Measurements from ENCODE around the gene LSM4. TPM values are rescaled to one million over a fixed set of nuclear protein-coding genes. Genes with fewer than 3 reads are reported as not detected.

Gene LSM4
- polyA plus RNA-seq, 1 donor, result 87.8 TPM

- no peak for DNase-seq (ENCODE audit: low read depth)
These were observed 11.3 kb downstream of the LSM4 start for GRCh38 chr19:18311502-18312091.

DNA sequence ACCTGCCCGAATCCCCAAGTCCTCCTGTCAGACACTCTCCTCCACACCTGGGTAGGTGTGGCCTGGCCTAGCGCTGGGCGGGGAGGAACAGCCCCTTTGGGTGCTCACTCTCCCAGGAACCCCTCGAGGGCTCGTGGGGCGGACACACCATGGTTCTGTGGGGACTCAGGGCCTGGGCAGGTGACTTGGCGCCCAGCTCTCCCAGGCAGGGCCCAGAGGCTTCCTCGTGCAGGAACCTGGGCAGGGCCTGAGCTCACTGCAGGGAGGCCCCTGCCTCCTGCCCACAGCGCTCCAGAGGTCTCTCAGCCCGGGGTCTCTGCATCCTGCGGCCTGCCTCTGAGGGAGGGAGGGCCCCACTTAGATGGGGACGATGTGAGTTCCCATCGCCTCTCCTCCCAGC is 11.9 kb downstream of the LSM4 start:
- no peak for DNase-seq (ENCODE audit: low read depth)

GRCh38 chr19:18310118-18310909 is 12.6 kb downstream of the LSM4 start:
- no peak for DNase-seq (ENCODE audit: low read depth)

DNA sequence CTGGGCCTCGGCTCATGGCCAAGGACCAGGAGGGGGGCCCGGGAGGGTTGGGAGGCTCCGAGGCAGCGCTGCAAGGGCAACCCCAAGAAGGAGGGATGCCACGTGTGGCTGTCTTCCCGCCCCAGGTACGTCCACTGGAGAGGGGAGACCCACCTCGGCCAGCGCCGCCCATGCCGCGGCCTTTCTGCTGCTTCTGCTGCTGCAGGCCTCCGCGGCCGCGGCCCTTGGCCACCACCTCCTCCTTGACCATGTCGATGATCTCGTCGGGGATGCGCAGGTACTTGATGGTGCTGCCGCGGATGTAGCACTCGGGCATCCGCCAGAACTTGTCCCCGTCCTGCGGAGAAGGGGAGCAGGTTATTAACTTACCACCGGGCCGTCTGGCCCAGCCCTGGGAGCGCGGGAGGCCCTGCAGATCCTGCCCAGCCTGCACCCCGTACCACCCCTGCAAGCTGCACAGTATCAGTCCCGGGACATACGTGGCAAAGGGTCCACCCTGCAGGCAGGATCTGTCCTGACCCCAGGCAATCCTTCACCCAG is 13.3 kb downstream of the LSM4 start:
- DNase-seq (ENCODE audit: low read depth), result no peak

DNA sequence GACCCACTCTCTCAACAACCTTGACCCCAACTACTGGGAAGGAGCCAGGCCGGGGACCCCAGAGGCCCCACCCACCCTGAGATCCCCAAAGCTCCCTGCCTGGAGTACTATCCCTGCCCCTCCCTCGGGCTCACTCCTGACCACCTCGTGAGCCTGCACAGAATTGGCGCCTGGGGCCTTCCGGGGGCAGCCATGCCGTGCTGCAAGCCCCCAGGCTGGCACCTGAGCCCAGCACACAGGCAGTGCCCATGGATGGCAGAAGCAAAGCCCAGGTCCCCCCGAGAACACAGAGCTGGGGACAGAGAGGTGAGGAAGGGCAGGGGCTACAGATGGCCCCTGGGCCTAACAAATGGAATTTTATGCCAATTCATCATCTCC is 13.9 kb downstream of the LSM4 start:
- no peak for DNase-seq (ENCODE audit: low read depth)

GRCh38 chr19:18308051-18308947 is 14.6 kb downstream of the LSM4 start:
- no peak for DNase-seq (ENCODE audit: low read depth)

GRCh38 chr19:18307271-18307681 is 15.6 kb downstream of the LSM4 start:
- DNase-seq (ENCODE audit: low read depth), result no peak

GRCh38 chr19:18306888-18307260 is 16.0 kb downstream of the LSM4 start:
- DNase-seq (ENCODE audit: low read depth), result no peak

DNA sequence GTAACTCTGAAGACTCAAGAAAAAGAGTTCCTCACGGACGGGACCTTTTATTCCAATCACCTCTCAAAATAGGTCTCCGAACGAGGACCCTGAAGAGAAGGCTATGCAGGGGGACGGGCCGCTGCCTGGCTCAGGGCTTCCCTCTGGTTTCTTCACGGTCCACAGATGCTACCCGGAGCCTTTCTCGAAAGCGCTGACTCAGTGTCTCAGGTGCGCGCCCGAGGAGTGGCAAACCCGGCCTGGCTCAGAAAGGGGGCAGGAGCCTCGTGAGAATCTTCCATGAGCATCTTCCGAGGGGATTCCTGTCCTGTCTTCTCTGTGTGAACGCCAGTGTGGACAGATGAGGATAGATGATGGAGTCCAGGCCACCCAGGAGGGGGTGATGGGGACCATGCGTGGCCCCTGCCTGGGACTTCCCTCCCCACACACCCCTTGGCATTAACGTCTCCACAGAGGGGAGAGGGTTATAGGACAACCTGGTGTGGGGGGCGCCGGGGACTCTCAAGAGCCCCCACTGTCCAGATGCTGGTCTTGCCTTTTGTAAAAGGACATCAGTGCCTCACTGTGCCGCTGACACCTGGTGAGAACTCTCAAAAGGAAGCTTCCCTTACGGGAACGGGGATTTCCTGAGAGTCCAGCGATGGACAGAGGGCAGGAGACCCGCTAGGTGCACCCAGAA is 16.5 kb downstream of the LSM4 start:
- no peak for DNase-seq (ENCODE audit: low read depth)

DNA sequence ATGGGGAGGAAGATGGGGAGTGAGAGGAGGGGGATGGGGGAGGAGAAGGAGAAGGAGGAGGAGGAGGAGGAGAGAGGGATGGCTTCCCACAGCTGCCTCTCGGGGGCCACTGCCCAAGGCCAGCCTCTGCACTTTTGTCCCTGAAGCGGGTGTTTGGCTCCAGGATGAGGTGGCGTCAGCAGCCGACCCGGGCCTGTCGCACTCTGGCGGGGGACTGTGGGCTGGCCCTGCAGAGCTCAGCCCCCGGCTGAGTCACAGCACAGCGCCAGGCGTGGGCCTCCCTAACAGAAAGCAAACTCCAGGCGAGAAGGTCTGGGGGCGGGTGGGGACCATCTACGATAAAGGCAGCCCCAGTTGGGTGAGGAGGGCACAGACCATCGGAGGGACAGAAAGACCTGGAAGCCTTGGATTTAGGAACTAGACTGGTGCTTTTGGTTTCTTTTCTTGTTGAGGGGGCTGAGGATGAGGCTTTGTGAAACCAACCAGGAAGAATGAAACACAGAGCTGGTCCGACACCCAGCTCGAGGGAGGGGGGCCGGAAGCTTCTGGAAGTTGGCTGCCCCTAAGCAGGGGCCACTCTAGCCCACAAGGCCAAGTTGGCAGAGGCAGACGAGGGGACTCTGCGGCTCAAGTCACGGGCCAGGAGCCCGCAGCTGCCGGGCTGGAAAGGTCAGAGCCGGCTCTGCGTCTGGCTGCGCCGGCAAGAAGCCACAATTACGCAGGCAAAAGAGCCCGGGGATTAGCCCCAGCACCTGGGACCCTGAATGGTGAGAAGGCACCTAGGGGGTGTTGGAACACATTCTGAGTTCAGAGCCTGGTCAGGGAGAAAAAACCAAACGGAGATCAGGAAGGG is 18.2 kb downstream of the LSM4 start:
- no peak for DNase-seq (ENCODE audit: low read depth)

- DNase-seq (ENCODE audit: low read depth), result no peak
These were observed 18.7 kb downstream of the LSM4 start for GRCh38 chr19:18304208-18304457.

DNA sequence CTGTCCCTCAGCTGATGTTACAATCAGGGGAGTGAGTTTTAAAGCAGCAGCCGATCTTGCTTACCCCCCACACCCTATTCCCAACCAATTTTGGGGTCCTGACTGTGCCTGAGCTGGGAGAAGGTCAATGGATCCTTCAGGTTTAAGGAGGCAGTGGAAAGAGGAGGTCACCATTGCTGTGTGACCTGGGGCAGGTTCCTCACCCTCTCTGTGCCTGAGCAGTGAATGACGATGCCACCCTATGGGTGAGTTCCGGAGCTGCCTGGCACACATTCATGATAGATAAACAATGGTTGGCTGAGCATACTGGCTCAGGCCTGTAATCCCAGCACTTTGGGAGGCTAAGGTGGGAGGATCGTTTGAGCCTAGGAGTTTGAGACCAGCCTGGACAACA is 21.2 kb downstream of the LSM4 start:
- DNase-seq (ENCODE audit: low read depth), result no peak

DNA sequence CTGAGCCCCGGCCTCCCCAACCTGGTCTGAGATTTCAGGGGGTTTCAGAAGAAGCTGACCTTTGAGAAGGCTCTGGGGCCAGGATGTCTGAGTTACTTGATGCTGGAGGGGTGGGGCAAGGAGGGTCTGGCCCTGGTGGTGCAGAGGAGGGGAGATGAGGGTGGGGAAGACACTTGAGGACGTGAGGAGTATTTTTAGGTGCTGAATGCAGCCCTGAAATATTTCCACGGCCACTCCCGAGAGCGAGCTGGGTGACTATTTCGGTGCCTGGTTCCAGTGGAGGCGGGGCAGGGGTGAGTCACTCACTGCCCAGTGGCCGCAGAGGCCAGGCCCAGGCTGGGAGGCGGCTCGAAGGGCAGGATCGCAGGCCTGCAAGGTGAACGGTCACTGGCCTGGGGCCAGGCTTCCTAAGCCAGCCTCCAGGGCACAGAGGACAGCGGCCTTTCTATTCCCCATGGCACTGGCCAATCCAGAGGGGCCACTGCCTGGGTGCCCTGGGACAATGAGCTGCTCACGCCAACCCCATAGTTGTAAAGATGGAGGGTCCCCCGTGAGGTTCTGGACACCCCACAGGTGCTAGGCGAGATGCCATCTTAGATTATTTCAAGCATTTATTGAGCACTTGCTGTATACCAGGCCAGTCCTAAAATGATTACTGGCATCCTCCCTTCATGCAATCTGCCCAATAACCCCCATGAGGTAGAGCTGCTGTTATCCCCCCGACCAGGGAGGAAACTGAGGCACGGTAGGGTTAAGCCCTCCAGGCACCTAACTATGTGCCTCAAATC is 21.8 kb downstream of the LSM4 start:
- DNase-seq (ENCODE audit: low read depth), result no peak

GRCh38 chr19:18299654-18300053 is 23.2 kb downstream of the LSM4 start:
- no peak for DNase-seq (ENCODE audit: low read depth)

DNA sequence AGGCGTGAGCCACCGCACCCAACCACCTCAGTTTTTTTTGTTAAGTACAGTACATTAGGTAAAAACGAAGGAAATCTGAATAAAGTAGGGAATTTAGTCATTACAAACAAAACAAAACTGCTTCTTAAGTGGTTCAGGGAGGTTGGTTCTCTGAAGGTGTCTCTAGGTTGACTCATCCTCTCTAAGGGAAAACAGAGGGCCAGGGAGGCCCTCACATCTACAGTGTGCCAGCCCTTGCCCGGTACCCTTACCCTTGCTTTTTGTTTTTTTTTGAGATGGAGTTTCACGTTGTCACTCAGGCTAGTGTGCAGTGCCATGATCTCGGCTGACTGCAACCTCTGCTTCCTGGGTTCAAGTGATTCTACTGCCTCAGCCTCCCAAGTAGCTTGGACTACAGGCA is 24.3 kb downstream of the LSM4 start:
- no peak for DNase-seq (ENCODE audit: low read depth)

DNA sequence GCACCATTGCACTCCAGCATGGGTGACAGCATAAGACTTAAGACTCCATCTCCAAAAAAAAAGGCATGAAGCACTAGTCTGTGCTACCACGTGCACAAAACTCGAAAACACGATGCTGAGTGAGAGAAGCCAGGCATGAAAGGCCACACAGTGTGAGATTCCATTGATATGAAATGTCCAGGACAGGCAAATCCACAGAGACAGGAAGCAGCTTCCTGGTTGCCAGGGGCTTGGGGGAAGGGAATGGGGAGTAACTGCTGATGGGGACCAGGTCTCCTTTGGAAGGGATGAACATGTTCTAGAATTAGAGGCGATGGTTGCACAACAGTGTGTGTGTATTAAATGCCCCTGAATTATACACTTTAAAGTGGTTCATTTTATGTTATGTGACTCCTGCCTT is 25.6 kb downstream of the LSM4 start:
- no peak for DNase-seq (ENCODE audit: low read depth)

DNA sequence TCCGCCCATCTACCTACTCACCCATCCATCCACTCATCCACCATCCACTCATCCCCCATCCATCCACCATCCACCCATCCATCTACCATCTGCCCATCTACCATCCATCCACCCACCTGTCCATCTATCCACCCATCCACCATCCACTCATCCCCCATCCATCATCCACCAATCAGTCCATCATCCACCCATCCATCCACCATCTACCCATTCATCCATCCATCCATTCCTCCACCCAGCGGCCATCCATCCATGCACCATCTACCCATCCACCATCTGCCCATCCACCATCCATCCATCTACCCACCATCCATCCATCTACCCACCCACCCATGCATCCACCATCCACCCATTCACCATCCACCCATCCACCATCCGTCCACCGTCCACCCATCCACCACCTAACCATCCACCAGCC is 27.8 kb downstream of the LSM4 start:
- no peak for DNase-seq (ENCODE audit: low read depth)

DNA sequence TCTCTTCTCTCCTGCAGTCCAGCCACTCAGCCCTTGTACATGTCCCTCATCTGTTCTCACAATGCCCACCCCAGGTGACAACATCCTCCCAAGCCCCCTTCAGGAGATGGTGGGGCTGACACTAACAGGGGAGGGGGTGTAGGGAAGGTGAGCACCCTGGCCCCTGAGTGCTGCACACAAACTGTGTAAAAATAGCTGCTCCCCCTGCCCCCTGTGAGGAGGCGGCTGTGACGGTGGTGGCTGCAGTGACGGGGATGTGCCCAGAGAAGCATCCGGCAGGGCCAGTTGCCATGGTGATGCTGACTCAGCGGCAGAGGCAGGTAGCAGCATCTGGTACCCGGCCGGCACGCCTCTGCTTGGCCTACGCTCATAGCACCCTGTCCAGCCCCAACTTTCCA is 28.4 kb downstream of the LSM4 start:
- no peak for DNase-seq (ENCODE audit: low read depth)

GRCh38 chr19:18293642-18294466 is 29.0 kb downstream of the LSM4 start:
- DNase-seq (ENCODE audit: low read depth), result no peak
